ENCODE data around the gene CHIT1. TPM values are rescaled to one million over a fixed set of nuclear protein-coding genes. Genes with fewer than 3 reads are reported as not detected.

CHIT1 gene
- total and polyA plus RNA-seq, 2 of the 13 experiments (the other 11 are each of a cell fraction or from before 2014, with no cell fraction given): not detected

DNA sequence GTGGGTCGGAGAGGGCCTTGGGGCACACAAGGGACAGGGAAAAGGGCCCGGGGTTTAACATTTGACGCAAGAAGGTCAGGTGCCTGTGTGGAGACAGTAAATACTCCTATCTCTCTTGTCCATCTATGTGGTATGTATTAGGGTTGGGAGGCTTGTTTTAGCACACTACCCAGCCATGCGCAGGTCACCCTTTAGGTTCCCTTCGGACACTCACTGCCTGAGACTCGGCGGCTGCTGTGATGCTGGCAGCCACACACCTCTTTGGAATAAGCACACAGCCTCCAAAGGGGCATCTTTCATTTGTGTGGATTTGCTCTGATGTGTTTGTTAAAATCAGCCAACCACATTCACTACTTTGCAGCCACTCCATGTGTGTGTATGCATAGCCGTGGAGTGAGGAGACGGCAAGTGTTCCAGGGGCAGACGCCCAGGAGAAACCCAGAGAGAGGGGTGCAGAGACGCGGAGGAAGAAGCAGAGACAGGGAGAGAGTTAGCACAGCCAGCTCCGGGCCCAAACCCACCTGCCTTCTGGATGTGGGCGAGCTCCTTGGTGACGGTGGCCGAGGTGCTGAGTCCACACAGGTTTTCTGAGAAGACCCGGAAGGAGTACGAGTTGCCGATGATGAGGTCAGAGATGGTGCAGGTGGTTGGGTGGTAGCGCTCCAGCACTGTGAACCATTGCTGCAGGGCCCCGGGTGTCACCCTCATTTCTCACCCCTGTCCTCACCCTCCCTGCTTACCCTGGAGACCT, 59.5 kb downstream of the CHIT1 start (continued):
- TF ChIP-seq ARNTL (CRISPR knock-in tag; IDR thresholded peaks at IDR 0.05) (no peak), ZNF530 (CRISPR knock-in tag; IDR thresholded peaks at IDR 0.05; ENCODE audit: low read depth) (no peak), NR1H2 (CRISPR knock-in tag; IDR thresholded peaks at IDR 0.05; ENCODE audit: borderline replicate concordance, low read depth) (no peak), ZNF616 (CRISPR knock-in tag; IDR thresholded peaks at IDR 0.05; ENCODE audit: low read depth) (no peak)
- TF ChIP-seq, protein P1, sequence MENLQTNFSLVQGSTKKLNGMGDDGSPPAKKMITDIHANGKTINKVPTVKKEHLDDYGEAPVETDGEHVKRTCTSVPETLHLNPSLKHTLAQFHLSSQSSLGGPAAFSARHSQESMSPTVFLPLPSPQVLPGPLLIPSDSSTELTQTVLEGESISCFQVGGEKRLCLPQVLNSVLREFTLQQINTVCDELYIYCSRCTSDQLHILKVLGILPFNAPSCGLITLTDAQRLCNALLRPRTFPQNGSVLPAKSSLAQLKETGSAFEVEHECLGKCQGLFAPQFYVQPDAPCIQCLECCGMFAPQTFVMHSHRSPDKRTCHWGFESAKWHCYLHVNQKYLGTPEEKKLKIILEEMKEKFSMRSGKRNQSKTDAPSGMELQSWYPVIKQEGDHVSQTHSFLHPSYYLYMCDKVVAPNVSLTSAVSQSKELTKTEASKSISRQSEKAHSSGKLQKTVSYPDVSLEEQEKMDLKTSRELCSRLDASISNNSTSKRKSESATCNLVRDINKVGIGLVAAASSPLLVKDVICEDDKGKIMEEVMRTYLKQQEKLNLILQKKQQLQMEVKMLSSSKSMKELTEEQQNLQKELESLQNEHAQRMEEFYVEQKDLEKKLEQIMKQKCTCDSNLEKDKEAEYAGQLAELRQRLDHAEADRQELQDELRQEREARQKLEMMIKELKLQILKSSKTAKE (CRISPR knock-in tag; IDR thresholded peaks at IDR 0.05; ENCODE audit: borderline replicate concordance): no peak

DNA sequence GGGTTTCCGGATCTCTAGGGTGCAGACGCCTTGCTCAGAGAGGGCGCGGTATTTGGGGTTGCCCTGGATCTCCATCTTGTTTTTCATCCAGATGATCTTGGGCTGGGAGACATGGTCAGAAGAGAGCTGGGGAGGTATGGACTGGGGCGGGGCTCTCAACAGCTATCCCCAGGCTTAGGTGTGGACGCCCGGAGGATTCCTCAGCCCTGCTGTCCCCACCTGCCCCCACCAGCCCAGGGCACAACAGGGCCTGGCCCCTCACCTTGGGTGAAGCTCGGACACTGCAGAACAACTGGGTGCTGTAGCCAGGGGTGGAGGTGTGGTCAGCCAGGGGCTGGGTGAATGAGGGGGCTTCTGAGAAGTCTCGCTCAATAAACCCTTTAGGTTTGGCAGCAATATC, 60.5 kb downstream of the CHIT1 start:
- FAIRE-seq: no peak
- in situ Hi-C loops (cut with HindIII; ENCODE audit: extremely low pct_ligation_motif_present, low pct_unique_long_range_greater_than_20kb): loop anchor here (5.0 kb wide), 1 partner anchor 48 kb away; no protein-coding TSS in a partner anchor
- no peak overlapping the region for H3K27ac ChIP-seq (ENCODE audit: extremely low read length, insufficient read depth, low read length)
- H3K4me2 ChIP-seq (ENCODE audit: low read depth, low read length): no peak overlapping the region
- peaks cover 2 to 13% of the 10 kb centered on the region in 2 experiments; a peak in 3 of 5 replicates for H3K27me3 ChIP-seq (ENCODE audit: control insufficient read depth in 1 of 2, insufficient read depth in 2 of 2, low read length in 2 of 2)
- no peaks in the 10 kb centered on the region for H3K9me3 ChIP-seq (ENCODE audit: low read length)
- 73% methylated on average over 5 of the region's 9 CpGs for WGBS (ENCODE audit: low lambda C conversion rate)
- no peaks in the 10 kb centered on the region for H3K36me3 ChIP-seq (replicated peaks in 1 of 2; ENCODE audit: control insufficient read depth in 1 of 2, insufficient read depth in 2 of 2, low read length in 2 of 2)
- no peak for ATAC-seq
- ChIA-PET CTCF (ENCODE audit: low intra/inter-chr PET ratio, low total read pairs) (no interaction called here), POLR2A (no interaction called here)
- no peak overlapping the region for H2AFZ ChIP-seq (ENCODE audit: low read length)
- no peaks in the 10 kb centered on the region for H3K4me1 ChIP-seq (ENCODE audit: insufficient read depth, low read length)
- no peak for DNase-seq (ENCODE audit: low spot score)
- H3K9ac ChIP-seq (ENCODE audit: insufficient read depth, low read depth, low read length): no peak overlapping the region
- no peak overlapping the region for H3K4me3 ChIP-seq (replicated peaks in 1 of 3; ENCODE audit: insufficient read depth in 1 of 3, low read depth in 2 of 3, low read length in 3 of 3)
- no peak for TF ChIP-seq MAZ (IDR thresholded peaks at IDR 0.05; ENCODE audit: borderline replicate concordance, low read depth, low read length)
- no peak for TF ChIP-seq MAZ (CRISPR knock-in tag; IDR thresholded peaks at IDR 0.05; ENCODE audit: low read depth)
- TF ChIP-seq DBP (CRISPR knock-in tag; IDR thresholded peaks at IDR 0.05; ENCODE audit: not compliant biosample characterization): no peak
- TF ChIP-seq HIVEP1 (CRISPR knock-in tag; IDR thresholded peaks at IDR 0.05): no peak
- TF ChIP-seq, protein P2, sequence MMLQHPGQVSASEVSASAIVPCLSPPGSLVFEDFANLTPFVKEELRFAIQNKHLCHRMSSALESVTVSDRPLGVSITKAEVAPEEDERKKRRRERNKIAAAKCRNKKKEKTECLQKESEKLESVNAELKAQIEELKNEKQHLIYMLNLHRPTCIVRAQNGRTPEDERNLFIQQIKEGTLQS (CRISPR knock-in tag; IDR thresholded peaks at IDR 0.05): no peak
- no peak for TF ChIP-seq ZNF205 (CRISPR knock-in tag; IDR thresholded peaks at IDR 0.05)
- TF ChIP-seq TOPORS (CRISPR knock-in tag; IDR thresholded peaks at IDR 0.05): no peak
- no peak for TF ChIP-seq FOXM1 (CRISPR knock-in tag; IDR thresholded peaks at IDR 0.05)
- intact Hi-C loops (cut with micrococcal nuclease; ENCODE audit: unreplicated experiment): no loop called here
- no peaks in the 10 kb centered on the region for H3K79me2 ChIP-seq (ENCODE audit: insufficient read depth, low read length)
- no TSS peak for BruUV-seq (replicated peaks)
- 0 out of 2 replicates have a peak, but pooled peaks cover 4% of the 10 kb centered on the region for H4K20me1 ChIP-seq (ENCODE audit: insufficient read depth, low read length)

Data from HepG2 (cell line).